ENCODE measurements around the gene ALPK1.

The ALPK1 gene

DNA sequence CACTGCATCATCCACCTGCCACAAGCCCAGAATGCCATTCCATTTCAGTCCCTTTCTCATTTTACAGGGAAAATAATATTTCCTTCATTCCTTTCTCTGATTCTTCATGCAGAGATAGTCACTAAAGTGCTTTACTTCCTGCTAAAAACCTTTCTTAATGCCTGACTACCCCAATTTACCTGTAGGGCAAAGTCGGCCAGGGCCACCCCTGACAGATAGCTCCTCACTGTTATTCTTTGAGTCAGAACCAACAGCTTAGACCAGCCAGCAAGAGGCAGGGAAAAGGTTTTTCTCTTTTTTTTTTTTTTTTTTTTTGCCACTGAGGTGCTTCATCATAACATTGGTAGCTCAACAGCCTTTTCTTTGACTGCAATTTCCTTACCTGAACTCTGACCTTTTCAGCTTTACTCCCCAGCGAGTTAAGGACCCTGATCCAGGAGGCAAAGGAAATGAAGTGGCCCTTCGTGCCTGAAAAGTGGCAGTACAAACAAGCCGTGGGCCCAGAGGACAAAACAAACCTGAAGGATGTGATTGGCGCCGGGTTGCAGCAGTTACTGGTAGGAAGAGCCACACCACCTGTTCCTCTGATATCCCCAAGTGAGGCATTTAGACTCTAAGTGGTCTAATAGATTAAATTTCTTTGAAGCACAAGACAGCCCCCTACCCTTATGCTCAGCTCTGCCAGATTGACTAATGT is 85.0 kb downstream of the ALPK1 start:
- Histone ChIP-seq H3K4me3 (ENCODE audit: extremely low read depth, insufficient read depth, low read length, poor library complexity, severe bottlenecking) (no peak overlapping the region), H3K36me3 (ENCODE audit: control insufficient read depth, insufficient read depth, low read length) (no peaks in the 10 kb centered on the region), H3K27ac (ENCODE audit: low read depth, low read length, severe bottlenecking) (no peak overlapping the region), H3K4me1 (ENCODE audit: control insufficient read depth, insufficient read depth, low read length, poor library complexity, severe bottlenecking) (no peaks in the 10 kb centered on the region), H3K9me3 (ENCODE audit: control insufficient read depth, low read length) (no peaks in the 10 kb centered on the region)
- 78 to 81% methylated on average over 5 to 6 of the region's 6 CpGs for WGBS, 2 experiments (ENCODE audit: insufficient coverage in 2 of 2)

DNA sequence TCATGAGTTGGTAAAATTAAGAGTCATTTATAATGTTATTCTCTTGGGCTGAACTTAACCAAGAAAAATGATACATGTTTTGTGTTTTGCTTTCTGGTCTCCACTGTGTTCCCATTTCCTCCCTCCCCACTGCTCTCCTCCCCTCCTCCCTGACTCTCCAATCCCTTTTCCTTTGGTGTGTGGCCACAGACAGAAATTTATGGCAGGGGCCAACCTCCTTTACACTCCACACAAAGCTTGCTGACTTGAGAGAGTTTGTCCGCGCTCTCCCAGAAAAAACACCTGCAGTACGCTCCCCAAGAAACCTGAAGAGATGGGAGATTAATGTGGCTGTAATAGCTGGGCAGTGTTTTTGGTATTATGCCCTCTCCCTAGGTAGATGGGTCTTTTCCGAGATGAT is 88.9 kb downstream of the ALPK1 start:
- Histone ChIP-seq H3K4me3 (ENCODE audit: extremely low read depth, insufficient read depth, low read length, poor library complexity, severe bottlenecking) (no peak overlapping the region), H3K36me3 (ENCODE audit: control insufficient read depth, insufficient read depth, low read length) (no peaks in the 10 kb centered on the region), H3K4me1 (ENCODE audit: control insufficient read depth, insufficient read depth, low read length, poor library complexity, severe bottlenecking) (no peaks in the 10 kb centered on the region), H3K9me3 (ENCODE audit: control insufficient read depth, low read length) (no peaks in the 10 kb centered on the region), H3K27ac (ENCODE audit: low read depth, low read length, severe bottlenecking) (no peak overlapping the region)
- WGBS, 2 experiments (ENCODE audit: insufficient coverage in 2 of 2), result 83% methylated on average over 1 of the region's 4 CpGs; no CpG with 5 or more reads in 1 of the 2 experiments

DNA sequence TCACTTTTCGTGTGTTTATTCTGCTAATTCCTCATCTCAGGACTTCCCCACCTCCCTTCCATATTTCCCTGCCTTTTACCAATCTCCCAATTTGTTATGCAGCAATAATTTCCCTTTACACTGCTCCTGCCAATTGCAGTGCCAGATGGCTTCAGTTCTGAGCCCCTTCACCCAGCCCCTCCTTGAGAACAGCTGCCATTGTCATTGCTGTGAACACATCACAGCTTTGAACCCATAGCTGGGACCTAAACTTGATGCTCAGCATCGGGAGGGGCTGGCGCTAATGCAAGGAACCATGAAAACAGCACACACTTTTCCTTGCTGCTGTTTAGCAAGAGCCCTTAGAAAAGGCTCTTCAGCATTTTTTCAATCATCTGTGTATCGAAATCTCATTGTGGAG is 104.9 kb downstream of the ALPK1 start:
- no peaks in the 10 kb centered on the region for H3K4me1 ChIP-seq (ENCODE audit: control insufficient read depth, insufficient read depth, low read length, poor library complexity, severe bottlenecking)
- H3K9me3 ChIP-seq (ENCODE audit: control insufficient read depth, low read length), result no peaks in the 10 kb centered on the region
- no peak overlapping the region for H3K4me3 ChIP-seq (ENCODE audit: extremely low read depth, insufficient read depth, low read length, poor library complexity, severe bottlenecking)
- H3K36me3 ChIP-seq (ENCODE audit: control insufficient read depth, insufficient read depth, low read length), result no peaks in the 10 kb centered on the region
- 81% methylated on average over 4 of the region's 4 CpGs for WGBS, 2 experiments (ENCODE audit: insufficient coverage in 2 of 2)
- no peak overlapping the region for H3K27ac ChIP-seq (ENCODE audit: low read depth, low read length, severe bottlenecking)

DNA sequence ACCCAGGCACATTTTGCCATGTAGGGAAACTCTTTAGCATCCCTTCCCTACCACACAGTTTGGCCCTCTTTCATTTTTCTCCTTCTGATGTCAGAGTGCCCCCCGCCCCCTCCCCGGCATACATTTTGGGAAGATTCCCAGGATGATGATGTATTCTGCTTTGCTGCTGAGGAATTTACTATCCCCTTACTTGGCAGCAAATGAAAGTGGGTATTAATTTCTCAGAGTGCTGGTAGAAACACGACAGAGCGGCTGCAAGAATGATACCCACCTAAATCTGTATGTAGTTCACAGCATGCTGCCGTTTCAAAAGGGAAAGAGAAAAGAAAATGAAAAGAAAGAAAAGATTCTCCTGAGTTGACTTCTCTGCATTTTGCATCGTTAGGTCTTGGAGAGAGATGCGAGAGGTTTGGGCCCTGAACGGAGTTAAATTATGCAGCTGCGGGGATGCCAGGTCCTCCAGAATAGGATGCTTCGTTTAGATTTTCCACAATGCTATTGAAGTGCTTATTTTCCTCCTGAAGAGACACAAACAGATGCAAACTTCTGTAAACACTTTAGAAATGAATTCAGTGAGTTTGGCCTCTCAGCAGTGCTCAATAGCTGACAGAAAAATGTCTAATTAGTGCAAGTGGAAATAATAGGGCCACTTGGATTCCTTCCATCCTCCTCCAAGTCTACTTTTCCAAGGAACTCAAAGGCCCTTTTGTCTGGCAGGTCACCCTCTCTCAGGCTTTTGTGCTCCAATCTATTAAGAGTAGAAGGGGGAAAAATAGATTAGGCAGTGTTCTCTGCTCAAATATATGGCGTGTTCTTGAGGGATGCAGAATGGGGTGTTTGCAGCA is 106.2 kb downstream of the ALPK1 start:
- H3K36me3 ChIP-seq (ENCODE audit: control insufficient read depth, insufficient read depth, low read length), result no peaks in the 10 kb centered on the region
- no peak overlapping the region for H3K4me3 ChIP-seq (ENCODE audit: extremely low read depth, insufficient read depth, low read length, poor library complexity, severe bottlenecking)
- H3K27ac ChIP-seq (ENCODE audit: low read depth, low read length, severe bottlenecking), result no peak overlapping the region
- 47 to 50% methylated on average over 6 to 7 of the region's 11 CpGs for WGBS, 2 experiments (ENCODE audit: insufficient coverage in 2 of 2)
- no peaks in the 10 kb centered on the region for H3K9me3 ChIP-seq (ENCODE audit: control insufficient read depth, low read length)
- H3K4me1 ChIP-seq (ENCODE audit: control insufficient read depth, insufficient read depth, low read length, poor library complexity, severe bottlenecking), result no peaks in the 10 kb centered on the region

DNA sequence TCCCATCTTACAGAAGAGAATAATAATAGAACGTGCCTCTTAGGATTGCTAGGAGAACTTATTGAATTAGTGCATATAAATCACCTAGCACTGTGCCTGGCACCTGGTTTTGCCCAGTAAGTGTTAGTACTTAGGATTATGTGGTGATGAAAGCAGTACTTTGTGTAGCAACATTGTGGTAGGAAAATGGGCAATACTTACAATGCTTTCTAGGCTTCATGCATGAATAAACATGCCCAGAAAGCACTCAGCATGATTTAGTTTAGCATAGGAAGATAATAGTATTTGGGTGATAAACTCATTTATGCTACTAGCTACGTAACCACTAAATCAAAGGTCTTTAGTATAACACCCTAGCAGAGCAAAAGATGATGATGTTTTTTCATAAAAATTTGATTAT is 113.2 kb downstream of the ALPK1 start:
- WGBS, 2 experiments (ENCODE audit: insufficient coverage in 2 of 2), result 60% methylated on average over 1 of the region's 2 CpGs; no CpG with 5 or more reads in 1 of the 2 experiments
- H3K9me3 ChIP-seq (ENCODE audit: control insufficient read depth, low read length), result no peaks in the 10 kb centered on the region
- no peaks in the 10 kb centered on the region for H3K4me1 ChIP-seq (ENCODE audit: control insufficient read depth, insufficient read depth, low read length, poor library complexity, severe bottlenecking)
- H3K27ac ChIP-seq (ENCODE audit: low read depth, low read length, severe bottlenecking), result no peak overlapping the region
- H3K36me3 ChIP-seq (ENCODE audit: control insufficient read depth, insufficient read depth, low read length), result no peaks in the 10 kb centered on the region
- no peak overlapping the region for H3K4me3 ChIP-seq (ENCODE audit: extremely low read depth, insufficient read depth, low read length, poor library complexity, severe bottlenecking)

DNA sequence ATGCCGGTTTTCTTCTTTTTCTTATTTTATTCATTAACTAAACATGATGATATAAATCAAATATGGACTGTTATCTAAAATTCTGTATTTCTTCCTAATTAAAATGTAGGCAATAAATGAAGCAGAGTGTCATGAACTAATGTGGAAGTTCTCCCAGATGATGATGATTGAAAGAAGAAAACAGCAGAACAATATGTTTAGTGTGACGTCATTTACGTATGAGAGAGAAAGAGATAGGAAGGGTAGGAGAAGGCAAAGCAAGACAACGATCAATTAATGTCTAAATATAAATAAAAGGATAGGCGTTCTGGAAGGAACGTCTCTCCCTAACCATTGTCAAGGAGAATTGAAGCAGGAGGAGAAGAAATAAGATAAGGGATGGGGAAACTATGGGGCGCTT is 113.6 kb downstream of the ALPK1 start:
- H3K27ac ChIP-seq (ENCODE audit: low read depth, low read length, severe bottlenecking), result no peak overlapping the region
- no peaks in the 10 kb centered on the region for H3K9me3 ChIP-seq (ENCODE audit: control insufficient read depth, low read length)
- no peaks in the 10 kb centered on the region for H3K4me1 ChIP-seq (ENCODE audit: control insufficient read depth, insufficient read depth, low read length, poor library complexity, severe bottlenecking)
- H3K4me3 ChIP-seq (ENCODE audit: extremely low read depth, insufficient read depth, low read length, poor library complexity, severe bottlenecking), result no peak overlapping the region
- no peaks in the 10 kb centered on the region for H3K36me3 ChIP-seq (ENCODE audit: control insufficient read depth, insufficient read depth, low read length)
- 89 to 91% methylated on average over 2 to 3 of the region's 7 CpGs for WGBS, 2 experiments (ENCODE audit: insufficient coverage in 2 of 2)

DNA sequence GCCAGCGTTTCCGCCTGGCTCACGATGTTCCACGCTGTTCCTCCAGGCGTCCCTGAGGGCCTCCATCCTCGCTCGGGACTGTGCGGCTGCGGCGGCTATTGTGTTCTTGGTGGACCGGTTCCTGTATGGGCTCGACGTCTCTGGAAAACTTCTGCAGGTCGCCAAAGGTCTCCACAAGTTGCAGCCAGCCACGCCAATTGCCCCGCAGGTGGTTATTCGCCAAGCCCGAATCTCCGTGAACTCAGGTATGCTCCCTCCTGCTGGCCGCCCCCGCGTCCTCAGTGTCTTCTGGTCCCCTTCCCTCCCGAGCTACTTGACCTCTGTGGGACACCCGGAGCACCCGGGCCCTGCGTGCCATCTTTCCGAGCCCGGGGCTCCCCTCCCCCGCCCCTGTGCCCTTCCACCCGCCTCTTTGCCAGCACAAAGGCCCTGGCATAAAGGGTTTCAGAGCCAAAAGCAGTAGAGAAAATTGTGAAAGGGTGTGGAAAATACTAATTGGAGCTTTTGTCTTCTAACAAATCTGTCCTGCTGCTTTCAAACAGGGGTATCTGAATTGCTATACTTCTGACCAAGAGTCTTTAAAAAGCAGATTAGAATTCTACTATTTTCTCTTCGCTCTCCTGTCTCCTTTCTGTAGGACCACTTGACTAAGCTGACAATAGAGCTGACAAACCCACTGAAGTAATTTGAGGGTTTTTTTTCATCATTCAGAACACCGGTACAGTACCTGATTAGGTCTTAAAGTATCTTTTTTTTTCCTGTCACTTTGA is 114.8 kb downstream of the ALPK1 start:
- WGBS, 2 experiments (ENCODE audit: insufficient coverage in 2 of 2), result 78 to 82% methylated on average over 23 to 31 of the region's 32 CpGs
- Histone ChIP-seq H3K27ac (ENCODE audit: low read depth, low read length, severe bottlenecking) (no peak overlapping the region), H3K36me3 (ENCODE audit: control insufficient read depth, insufficient read depth, low read length) (no peaks in the 10 kb centered on the region), H3K9me3 (ENCODE audit: control insufficient read depth, low read length) (no peaks in the 10 kb centered on the region), H3K4me1 (ENCODE audit: control insufficient read depth, insufficient read depth, low read length, poor library complexity, severe bottlenecking) (no peaks in the 10 kb centered on the region), H3K4me3 (ENCODE audit: extremely low read depth, insufficient read depth, low read length, poor library complexity, severe bottlenecking) (no peak overlapping the region)

DNA sequence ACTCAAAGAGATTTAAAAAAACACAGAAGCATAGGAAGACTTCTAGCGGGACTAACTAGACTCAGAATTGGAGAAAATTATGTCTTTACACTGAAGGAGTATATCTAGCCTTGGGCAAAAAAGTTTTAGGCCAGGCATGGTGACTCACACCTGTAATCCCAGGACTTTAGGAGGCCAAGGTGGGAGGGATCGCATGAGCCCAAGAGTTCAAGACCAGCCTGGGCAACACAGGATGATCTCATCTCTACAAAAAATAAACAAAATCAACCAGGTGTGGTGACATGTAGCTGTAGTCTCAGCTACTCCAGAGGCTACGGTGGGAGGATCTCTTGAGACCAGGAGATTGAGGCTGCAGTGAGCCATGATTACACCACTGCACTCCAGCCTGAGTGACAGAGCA is 119.3 kb downstream of the ALPK1 start:
- WGBS, 2 experiments (ENCODE audit: insufficient coverage in 2 of 2), result 85 to 100% methylated on average over 2 of the region's 3 CpGs
- Histone ChIP-seq H3K36me3 (ENCODE audit: control insufficient read depth, insufficient read depth, low read length) (no peaks in the 10 kb centered on the region), H3K4me3 (ENCODE audit: extremely low read depth, insufficient read depth, low read length, poor library complexity, severe bottlenecking) (no peak overlapping the region), H3K4me1 (ENCODE audit: control insufficient read depth, insufficient read depth, low read length, poor library complexity, severe bottlenecking) (no peaks in the 10 kb centered on the region), H3K27ac (ENCODE audit: low read depth, low read length, severe bottlenecking) (no peak overlapping the region), H3K9me3 (ENCODE audit: control insufficient read depth, low read length) (no peaks in the 10 kb centered on the region)

DNA sequence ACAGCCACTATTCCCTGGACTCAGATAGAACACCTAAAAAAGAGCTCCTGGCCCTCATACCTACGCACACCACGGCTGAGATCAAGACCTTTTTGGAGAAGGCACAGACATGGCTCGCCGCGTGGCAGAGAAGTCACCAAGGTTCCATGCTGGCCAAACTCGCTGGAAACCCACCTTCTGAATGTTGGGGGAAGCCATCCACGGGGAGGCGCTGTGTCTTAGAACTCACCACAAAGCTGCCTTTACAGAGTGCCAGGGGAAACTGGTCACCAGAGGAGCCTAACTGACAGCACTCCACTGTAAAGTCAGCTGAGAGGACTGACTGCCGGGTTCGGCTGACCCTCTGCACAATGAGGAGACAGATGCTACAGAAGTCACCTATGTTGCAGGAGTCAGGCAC is 120.9 kb downstream of the ALPK1 start:
- H3K36me3 ChIP-seq (ENCODE audit: control insufficient read depth, insufficient read depth, low read length), result no peaks in the 10 kb centered on the region
- no peak overlapping the region for H3K27ac ChIP-seq (ENCODE audit: low read depth, low read length, severe bottlenecking)
- WGBS, 2 experiments (ENCODE audit: insufficient coverage in 2 of 2), result 59 to 77% methylated on average over 9 to 10 of the region's 10 CpGs
- no peaks in the 10 kb centered on the region for H3K4me1 ChIP-seq (ENCODE audit: control insufficient read depth, insufficient read depth, low read length, poor library complexity, severe bottlenecking)
- H3K4me3 ChIP-seq (ENCODE audit: extremely low read depth, insufficient read depth, low read length, poor library complexity, severe bottlenecking), result no peak overlapping the region
- no peaks in the 10 kb centered on the region for H3K9me3 ChIP-seq (ENCODE audit: control insufficient read depth, low read length)

DNA sequence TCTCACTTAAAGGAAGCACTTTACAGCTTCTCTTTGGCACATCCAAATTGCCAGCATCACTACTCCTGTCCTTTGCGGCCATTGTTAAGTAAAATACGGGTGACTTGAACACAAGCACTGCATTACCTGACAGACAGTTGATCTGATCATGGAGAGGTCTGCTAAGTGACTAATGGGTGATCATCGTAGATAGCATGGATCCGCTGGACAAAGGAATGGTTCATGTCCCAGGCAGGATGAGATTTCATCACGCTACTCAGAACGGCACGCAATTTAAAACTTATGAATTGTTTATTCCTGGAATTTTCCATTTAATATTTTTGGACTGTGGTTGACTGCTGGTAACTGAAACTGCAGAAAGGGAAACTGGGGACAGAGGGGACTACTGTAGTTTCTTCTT is 124.7 kb downstream of the ALPK1 start:
- no peaks in the 10 kb centered on the region for H3K9me3 ChIP-seq (ENCODE audit: control insufficient read depth, low read length)
- H3K27ac ChIP-seq (ENCODE audit: low read depth, low read length, severe bottlenecking), result no peak overlapping the region
- WGBS, 2 experiments (ENCODE audit: insufficient coverage in 2 of 2), result 91 to 93% methylated on average over 4 to 7 of the region's 7 CpGs
- no peak overlapping the region for H3K4me3 ChIP-seq (ENCODE audit: extremely low read depth, insufficient read depth, low read length, poor library complexity, severe bottlenecking)
- no peaks in the 10 kb centered on the region for H3K36me3 ChIP-seq (ENCODE audit: control insufficient read depth, insufficient read depth, low read length)
- peaks cover 9% of the 10 kb centered on the region for H3K4me1 ChIP-seq (ENCODE audit: control insufficient read depth, insufficient read depth, low read length, poor library complexity, severe bottlenecking)
